WTC11 (cell line): Measurements from ENCODE around the gene MAST4.

Experiments
- USF1 ChIP-seq: sonication (generic); formaldehyde crosslinking; IDR thresholded peaks from 2 replicates; pipeline ENCODE4 v1.8.0; 2022; ENCODE audit warnings: mild to moderate bottlenecking, missing genetic modification reagents
- ZNF671 ChIP-seq: fragments of 250-450 bp; sonication (Bioruptor Pico); IDR thresholded peaks from 2 replicates; pipeline ENCODE4 v1.8.0; 2021; ENCODE audit warnings: mild to moderate bottlenecking
- TF ChIP-seq, protein P1 (sequence below): sonication (generic); formaldehyde crosslinking; IDR thresholded peaks from 2 replicates; pipeline ENCODE4 v1.8.0; 2022; ENCODE audit warnings: missing genetic modification reagents
- TF ChIP-seq, protein P2 (sequence below): fragments of 250-450 bp; sonication (Bioruptor Pico); IDR thresholded peaks from 2 replicates; pipeline ENCODE4 v2.1.2; 2022; ENCODE audit warnings: mild to moderate bottlenecking, moderate library complexity
- TF ChIP-seq, protein P3 (sequence below): fragments of 200-600 bp; IDR thresholded peaks from 2 replicates; pipeline ENCODE4 v1.8.0; 2022; ENCODE audit warnings: antibody characterized with exemption

DNA sequence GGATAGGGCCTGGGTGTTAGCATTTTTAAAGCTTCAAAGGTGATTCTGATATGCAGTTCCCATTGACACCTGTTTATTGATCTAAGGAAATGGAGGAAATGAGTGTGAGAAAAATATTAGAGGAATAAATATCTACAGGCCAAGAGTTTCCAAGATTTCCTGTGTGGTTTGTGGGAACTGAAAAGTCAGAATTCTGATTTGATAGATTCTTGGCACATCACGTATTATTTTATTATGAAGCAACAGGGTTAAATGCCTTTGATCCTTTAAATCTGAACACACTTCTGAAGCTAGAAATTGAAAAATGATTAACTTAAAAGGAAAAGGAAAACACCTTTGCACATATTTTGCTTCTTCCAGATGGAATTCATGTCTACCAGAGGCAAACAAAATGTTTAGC, 486.7 kb downstream of the MAST4 start:
- TF ChIP-seq, protein P1, sequence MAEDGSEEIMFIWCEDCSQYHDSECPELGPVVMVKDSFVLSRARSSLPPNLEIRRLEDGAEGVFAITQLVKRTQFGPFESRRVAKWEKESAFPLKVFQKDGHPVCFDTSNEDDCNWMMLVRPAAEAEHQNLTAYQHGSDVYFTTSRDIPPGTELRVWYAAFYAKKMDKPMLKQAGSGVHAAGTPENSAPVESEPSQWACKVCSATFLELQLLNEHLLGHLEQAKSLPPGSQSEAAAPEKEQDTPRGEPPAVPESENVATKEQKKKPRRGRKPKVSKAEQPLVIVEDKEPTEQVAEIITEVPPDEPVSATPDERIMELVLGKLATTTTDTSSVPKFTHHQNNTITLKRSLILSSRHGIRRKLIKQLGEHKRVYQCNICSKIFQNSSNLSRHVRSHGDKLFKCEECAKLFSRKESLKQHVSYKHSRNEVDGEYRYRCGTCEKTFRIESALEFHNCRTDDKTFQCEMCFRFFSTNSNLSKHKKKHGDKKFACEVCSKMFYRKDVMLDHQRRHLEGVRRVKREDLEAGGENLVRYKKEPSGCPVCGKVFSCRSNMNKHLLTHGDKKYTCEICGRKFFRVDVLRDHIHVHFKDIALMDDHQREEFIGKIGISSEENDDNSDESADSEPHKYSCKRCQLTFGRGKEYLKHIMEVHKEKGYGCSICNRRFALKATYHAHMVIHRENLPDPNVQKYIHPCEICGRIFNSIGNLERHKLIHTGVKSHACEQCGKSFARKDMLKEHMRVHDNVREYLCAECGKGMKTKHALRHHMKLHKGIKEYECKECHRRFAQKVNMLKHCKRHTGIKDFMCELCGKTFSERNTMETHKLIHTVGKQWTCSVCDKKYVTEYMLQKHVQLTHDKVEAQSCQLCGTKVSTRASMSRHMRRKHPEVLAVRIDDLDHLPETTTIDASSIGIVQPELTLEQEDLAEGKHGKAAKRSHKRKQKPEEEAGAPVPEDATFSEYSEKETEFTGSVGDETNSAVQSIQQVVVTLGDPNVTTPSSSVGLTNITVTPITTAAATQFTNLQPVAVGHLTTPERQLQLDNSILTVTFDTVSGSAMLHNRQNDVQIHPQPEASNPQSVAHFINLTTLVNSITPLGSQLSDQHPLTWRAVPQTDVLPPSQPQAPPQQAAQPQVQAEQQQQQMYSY (CRISPR knock-in tag) = no peak
- TF ChIP-seq, protein P2, sequence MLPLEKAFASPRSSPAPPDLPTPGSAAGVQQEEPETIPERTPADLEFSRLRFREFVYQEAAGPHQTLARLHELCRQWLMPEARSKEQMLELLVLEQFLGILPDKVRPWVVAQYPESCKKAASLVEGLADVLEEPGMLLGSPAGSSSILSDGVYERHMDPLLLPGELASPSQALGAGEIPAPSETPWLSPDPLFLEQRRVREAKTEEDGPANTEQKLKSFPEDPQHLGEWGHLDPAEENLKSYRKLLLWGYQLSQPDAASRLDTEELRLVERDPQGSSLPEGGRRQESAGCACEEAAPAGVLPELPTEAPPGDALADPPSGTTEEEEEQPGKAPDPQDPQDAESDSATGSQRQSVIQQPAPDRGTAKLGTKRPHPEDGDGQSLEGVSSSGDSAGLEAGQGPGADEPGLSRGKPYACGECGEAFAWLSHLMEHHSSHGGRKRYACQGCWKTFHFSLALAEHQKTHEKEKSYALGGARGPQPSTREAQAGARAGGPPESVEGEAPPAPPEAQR (CRISPR knock-in tag) = no peak
- no peak for TF ChIP-seq USF1 (CRISPR knock-in tag)
- TF ChIP-seq, protein P3, sequence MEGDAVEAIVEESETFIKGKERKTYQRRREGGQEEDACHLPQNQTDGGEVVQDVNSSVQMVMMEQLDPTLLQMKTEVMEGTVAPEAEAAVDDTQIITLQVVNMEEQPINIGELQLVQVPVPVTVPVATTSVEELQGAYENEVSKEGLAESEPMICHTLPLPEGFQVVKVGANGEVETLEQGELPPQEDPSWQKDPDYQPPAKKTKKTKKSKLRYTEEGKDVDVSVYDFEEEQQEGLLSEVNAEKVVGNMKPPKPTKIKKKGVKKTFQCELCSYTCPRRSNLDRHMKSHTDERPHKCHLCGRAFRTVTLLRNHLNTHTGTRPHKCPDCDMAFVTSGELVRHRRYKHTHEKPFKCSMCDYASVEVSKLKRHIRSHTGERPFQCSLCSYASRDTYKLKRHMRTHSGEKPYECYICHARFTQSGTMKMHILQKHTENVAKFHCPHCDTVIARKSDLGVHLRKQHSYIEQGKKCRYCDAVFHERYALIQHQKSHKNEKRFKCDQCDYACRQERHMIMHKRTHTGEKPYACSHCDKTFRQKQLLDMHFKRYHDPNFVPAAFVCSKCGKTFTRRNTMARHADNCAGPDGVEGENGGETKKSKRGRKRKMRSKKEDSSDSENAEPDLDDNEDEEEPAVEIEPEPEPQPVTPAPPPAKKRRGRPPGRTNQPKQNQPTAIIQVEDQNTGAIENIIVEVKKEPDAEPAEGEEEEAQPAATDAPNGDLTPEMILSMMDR = no peak
- no peak for TF ChIP-seq ZNF671 (CRISPR knock-in tag)
